GM12873 (cell line): ENCODE data around the gene GALNT16.

ENCODE experiments used
- TF ChIP-seq, protein P1 (sequence below): IDR thresholded peaks from 2 replicates; pipeline ENCODE4 v1.5.1; 2012; ENCODE audit warnings: low read depth, mild to moderate bottlenecking, moderate library complexity, low read length, control low read depth; ENCODE audit not compliant: insufficient read depth; ENCODE audit errors: missing control alignments

The GALNT16 gene

DNA sequence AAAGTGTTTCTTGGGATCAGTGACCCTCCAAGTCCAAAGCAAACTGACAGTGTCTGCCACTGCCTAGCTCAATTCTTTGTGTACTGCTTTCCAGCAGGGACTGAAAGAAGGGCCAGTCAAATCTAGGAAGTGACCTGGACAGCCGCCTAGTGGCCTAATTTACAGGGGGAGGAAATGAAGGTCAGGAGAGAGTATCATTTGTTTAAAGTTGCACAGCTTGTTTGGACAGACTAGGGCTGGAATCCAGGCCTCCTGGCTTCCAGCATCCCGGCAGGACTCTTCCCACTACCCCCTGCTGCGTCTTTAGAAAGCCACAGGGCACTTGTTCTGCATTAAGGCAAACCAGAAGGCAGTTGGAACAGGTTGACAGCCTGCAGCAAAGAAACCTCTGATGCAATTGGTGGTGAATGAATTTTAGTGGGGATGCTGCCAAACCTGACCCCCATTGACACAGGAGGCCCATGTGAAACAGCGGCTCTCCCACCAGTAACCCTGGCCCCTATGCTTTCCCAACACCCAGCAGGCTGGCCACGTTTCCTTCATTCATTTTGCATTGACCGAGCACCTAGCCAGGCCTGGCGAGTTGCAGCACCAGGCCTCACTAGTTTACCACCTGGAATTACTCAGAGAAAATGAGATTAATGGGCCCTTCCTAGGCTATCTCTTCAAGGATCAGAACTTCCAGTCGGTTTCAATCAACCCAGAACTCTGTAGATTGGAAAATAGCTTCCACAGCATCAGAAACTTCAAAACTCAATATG lies 28.2 kb downstream of the GALNT16 start:
- TF ChIP-seq, protein P1, sequence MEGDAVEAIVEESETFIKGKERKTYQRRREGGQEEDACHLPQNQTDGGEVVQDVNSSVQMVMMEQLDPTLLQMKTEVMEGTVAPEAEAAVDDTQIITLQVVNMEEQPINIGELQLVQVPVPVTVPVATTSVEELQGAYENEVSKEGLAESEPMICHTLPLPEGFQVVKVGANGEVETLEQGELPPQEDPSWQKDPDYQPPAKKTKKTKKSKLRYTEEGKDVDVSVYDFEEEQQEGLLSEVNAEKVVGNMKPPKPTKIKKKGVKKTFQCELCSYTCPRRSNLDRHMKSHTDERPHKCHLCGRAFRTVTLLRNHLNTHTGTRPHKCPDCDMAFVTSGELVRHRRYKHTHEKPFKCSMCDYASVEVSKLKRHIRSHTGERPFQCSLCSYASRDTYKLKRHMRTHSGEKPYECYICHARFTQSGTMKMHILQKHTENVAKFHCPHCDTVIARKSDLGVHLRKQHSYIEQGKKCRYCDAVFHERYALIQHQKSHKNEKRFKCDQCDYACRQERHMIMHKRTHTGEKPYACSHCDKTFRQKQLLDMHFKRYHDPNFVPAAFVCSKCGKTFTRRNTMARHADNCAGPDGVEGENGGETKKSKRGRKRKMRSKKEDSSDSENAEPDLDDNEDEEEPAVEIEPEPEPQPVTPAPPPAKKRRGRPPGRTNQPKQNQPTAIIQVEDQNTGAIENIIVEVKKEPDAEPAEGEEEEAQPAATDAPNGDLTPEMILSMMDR = peak; percentile 16

DNA sequence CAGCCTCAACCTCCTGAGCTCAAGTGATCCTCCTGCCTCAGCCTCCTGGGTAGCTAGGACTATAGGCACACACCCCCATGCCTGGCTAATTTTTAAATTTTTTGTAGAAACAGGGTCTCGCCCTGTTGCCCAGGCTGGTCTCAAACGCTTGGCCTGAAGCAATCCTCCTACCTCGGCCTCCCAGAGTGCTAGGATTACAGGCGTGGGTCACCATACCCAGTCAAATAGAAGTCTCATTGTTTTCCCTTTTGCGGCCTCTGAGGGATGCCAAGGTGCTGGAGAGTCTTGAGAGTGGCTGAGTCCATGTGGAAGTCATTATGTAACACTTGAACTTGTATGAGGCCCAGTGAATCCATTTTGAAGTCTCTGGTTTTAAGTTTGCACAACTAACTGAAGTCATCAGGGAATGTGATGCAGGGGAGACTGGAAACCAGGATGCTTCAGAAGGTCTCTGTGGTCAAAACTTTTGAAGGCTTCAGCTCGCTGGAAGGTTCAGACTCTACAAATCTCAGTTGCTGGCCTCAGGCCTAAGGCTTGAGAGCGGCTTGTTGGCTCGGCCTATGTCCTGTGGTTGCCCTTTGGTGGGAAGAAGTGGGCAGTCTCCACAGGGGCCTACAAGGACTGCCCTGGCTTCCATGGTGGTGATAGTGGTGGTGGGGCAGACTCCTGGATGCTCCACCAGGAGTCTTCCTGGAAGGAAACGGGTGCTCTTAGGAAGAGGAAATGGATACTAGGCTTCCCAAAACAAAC lies 29.2 kb downstream of the GALNT16 start:
- TF ChIP-seq, protein P1 = no peak

DNA sequence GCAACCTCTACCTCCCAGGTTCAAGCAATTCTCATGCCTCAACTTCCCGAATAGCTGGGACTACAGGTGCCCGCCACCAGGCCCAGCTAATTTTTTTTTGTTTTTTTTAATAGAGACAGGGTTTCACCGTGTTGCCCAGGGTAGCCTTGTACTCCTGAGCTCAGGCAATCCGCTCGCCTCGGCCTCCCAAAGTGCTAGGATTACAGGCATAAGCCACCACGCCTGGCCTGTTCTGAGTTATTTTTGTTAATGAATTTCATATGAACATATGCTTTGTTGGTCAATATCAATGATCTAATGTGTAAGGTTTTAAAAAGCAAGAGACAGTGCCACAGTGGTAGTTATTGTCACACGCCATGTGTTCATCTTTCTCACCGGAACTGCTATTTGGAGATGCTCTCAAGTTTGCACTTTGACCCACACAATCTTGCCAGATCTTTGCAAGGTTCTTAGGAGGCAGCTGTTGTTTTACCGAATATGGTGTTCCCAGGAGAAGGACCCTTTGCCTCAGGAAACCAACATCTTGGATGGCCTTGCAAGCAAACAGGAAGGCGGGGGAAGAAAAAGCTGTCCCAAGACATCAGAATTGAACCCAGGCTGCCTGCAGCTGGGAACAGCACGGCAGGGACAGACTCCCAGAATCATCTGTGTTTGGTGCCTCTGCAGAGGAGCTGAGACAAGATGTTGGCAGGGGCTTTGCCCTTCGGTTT lies 30.0 kb downstream of the GALNT16 start:
- TF ChIP-seq, protein P1 = no peak

DNA sequence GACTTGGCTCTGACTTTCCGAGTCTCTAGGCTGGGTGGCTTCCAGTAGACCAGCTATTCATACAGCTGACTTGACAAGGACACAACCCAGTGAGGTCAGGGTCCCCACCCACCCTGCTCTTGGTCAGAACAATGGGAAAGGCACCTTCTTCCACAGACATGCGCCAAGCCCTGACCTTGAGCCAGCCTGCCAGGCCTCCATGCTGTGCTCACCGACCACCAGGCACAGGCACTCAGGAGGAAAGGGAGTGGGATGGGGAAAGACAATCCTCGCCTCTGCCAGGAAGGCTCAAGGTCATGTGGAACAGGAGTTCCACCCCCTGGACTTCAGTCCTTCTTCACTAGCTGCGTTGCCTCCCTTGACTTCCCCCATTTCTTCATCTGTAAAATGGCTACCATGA lies 31.4 kb downstream of the GALNT16 start:
- TF ChIP-seq, protein P1 = no peak

DNA sequence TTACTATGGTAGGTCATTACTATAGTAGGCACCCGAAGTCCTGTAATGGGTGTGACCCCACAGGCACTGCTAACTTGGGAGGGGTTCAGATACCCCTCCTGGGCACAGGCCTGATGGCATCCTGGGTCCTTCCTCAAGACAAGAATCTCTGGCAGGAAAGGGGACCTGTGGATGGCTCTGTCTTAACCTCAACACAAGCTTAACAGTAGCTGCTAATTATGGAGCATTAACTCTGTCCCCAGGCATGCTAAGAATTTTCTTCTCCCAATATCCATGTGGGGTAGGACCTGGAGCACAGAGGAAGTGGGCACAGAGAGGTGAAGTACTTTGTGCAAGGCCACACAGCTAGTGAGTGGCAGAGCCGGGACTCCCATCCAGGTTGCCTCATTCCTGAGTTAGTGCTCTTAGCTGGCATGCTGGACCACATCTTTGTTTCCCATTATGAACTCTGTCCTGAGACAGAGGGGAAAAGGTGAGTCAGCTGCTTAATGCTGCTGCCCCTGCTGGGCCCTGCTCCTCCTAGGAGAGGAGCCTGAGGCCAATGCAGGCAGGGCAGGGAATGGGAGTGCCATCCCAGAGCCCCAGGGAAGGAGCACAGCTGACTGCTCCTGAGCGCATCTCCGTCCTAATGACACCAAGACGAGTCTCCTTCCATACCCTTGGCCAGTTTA lies 32.1 kb downstream of the GALNT16 start:
- TF ChIP-seq, protein P1 = no peak

DNA sequence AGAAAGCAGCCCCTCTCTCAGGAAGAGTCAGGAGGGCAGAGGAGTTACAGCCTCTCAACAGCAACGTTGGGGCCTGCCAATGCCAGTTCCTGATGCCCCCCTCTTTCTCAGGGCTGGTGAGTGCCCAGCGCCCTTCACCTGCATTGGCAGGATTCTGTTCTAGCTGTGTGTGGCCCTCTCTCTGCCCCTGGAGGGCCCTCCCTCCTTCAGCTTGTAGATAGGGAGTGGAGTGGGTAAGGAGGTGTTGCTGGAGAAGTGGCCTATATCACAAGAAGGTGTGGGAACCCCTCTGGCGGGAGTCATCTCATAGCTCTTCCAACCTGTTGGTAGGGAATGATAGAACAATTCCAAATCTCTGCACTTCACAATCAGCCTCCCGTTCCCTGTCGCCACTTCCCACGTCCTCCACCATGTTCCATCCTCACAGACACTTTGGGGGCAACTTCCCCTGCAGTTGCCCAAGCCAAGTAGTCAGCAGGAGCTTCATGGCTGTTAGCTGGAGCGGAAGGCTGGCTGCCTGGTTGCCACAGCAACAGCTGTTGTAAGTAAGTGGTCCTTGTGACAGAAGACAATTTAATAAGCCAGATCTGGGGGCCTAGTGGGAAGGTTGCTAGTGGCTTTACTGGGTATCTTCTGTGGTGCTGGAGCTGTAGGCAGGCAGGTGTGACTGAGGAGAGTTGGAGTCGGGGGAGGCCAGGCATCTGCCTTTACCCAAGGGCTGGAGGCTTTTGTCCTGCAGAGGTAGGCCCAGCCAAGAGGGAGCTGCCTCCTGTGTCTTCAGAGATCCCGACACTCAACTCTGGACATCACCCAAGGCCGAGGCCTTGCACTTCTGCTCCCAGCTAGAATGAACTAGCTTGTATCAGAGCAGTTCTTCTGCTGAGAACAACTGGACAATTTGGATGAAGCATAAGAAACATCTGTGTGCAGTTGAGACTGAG lies 38.4 kb downstream of the GALNT16 start:
- TF ChIP-seq, protein P1 = no peak
